ENCODE data around the gene GAL3ST3. TPM values are rescaled to one million over a fixed set of nuclear protein-coding genes. Genes with fewer than 3 reads are reported as not detected.

The GAL3ST3 gene
- total and polyA plus RNA-seq, 10 of the 15 experiments (the other 5 are each of a cell fraction or from before 2014, with no cell fraction given) = 0.06 to 0.12 TPM; not detected in 8

GRCh38 chr11:66082946-66083698 is 34.2 kb upstream of the GAL3ST3 start:
- Histone ChIP-seq H3K4me1 (ENCODE audit: control insufficient read depth, insufficient read depth, low read length) (peaks cover 31% of the 10 kb centered on the region), H3K27me3 (replicated peaks in 1 of 2; ENCODE audit: control insufficient read depth in 2 of 2, insufficient read depth in 2 of 2, low read length in 1 of 2) (no peaks in the 10 kb centered on the region), H3K4me3 (no peak overlapping the region), H3K9ac (ENCODE audit: control insufficient read depth, insufficient read depth, low read length) (no peak overlapping the region), H2AFZ (ENCODE audit: control insufficient read depth, low read depth, low read length) (no peak overlapping the region), H3K36me3 (ENCODE audit: control insufficient read depth in 2 of 2, insufficient read depth in 2 of 2, low read length in 1 of 2) (peaks cover 0 to 6% of the 10 kb centered on the region in 2 experiments; a peak in 1 of 4 replicates), H3K9me3 (replicated peaks; ENCODE audit: control insufficient read depth, insufficient read depth, low read length) (no peaks in the 10 kb centered on the region), H4K20me1 (ENCODE audit: control insufficient read depth, insufficient read depth) (no peaks in the 10 kb centered on the region; the same call in 1 of the 2 replicates), H3K79me2 (ENCODE audit: control insufficient read depth, insufficient read depth, low read length) (peaks cover 76% of the 10 kb centered on the region), H3K27ac (ENCODE audit: control insufficient read depth, insufficient read depth) (no peak overlapping the region), H3K4me2 (ENCODE audit: control insufficient read depth, insufficient read depth) (no peak overlapping the region)
- intact Hi-C loops (cut with micrococcal nuclease; ENCODE audit: unreplicated experiment) = no loop called here
- FAIRE-seq (no peak), ATAC-seq (no peak), DNase-seq (ENCODE audit: low read depth, low spot score) (no peak)
- ChIA-PET CTCF (interaction anchor here (1.5 to 20.0 kb wide), 2 partner anchors 38 to 52 kb away, joined by 4 to 195 read pairs; no protein-coding TSS in a partner anchor), POLR2A (interaction anchor here (0.7 to 2.4 kb wide), 4 partner anchors 11 to 37 kb away, joined by 3 to 10 read pairs (median 4); no protein-coding TSS in a partner anchor), SMC1A (ENCODE audit: uncharacterized antibody, unreplicated experiment) (interaction anchor here (17.7 kb wide), 1 partner anchor 32 kb away, joined by 265 read pairs; no protein-coding TSS in a partner anchor), RAD21 (ENCODE audit: unreplicated experiment) (interaction anchor here (1.0 to 4.2 kb wide), 2 partner anchors 11 to 43 kb away, joined by 3 to 20 read pairs; partner anchors contain the start of gene PACS1)
- TF ChIP-seq NR2F1 (conservative IDR thresholded peaks at IDR 0.05) (no peak), ATF2 (IDR thresholded peaks at IDR 0.05; ENCODE audit: low read length) (no peak), ZBED1 (IDR thresholded peaks at IDR 0.05; ENCODE audit: borderline replicate concordance) (no peak), PML (IDR thresholded peaks at IDR 0.05; ENCODE audit: low read length) (no peak), ZBTB4 (CRISPR knock-in tag; IDR thresholded peaks at IDR 0.05) (no peak)
- in situ Hi-C loops (cut with MboI) = no loop called here
- BruUV-seq (replicated peaks) = no TSS peak
- WGBS (ENCODE audit: insufficient coverage, insufficient replicate concordance, low lambda C conversion rate, missing lambda C conversion rate) = 81% methylated on average over 4 of the region's 4 CpGs
